IPS-NIHi7 (cell line): ENCODE measurements around the gene BMERB1.

Experiments
- DNase-seq: peaks from one replicate; pipeline ENCODE4 v3.0.0; 2012; ENCODE audit warnings: mixed read lengths; ENCODE audit errors: extremely low spot score

The BMERB1 gene

GRCh38 chr16:15611610-15612009 is 177.2 kb downstream of the BMERB1 start:
- DNase-seq, result no peak

DNA sequence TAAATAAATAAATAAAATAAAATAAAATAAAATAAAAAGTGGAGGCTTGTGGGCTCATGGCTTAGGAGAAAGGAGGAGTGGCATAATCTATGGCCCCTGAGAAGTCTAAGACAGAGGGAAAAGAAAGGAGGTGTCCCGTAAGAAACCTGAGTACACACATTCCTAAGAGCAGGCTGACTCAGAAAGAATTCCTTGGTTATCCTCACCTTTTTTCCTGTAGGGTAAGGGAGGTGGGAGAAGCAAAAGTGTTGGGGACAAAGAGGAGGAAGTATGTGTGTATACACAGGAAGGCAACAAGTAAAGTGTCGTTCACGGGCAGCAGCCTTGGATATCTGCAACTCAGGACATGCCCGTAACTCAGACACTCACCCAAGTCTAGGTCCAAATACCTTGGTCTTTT is 179.3 kb downstream of the BMERB1 start:
- DNase-seq, result no peak

DNA sequence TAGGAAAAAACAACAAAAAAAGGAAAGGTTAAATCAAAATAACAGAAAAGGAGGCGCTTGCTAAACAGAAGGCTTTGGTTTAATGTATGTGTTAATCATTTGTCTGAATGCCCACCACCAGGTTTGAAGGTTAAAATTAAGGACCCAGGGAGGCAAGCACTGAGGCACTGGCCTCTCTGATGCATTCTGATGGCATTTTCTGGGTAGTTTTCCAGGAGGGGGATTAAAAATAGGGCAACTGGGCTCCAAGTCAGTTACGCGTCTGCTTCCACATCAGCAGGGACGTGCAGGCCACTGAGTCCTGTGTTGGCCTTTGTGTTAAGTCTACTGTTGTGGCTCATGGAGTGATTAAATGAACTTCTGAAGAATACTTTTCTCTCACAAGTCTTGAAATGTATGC is 181.6 kb downstream of the BMERB1 start:
- DNase-seq, result no peak

GRCh38 chr16:15616475-15617165 is 182.2 kb downstream of the BMERB1 start:
- DNase-seq, result no peak

- no peak for DNase-seq
Observed at GRCh38 chr16:15617901-15618300, 183.5 kb downstream of the BMERB1 start.

GRCh38 chr16:15618392-15618791 is 184.0 kb downstream of the BMERB1 start:
- DNase-seq, result no peak

- DNase-seq, result no peak
Observed at GRCh38 chr16:15620611-15621195, 186.3 kb downstream of the BMERB1 start.

- no peak for DNase-seq
Observed at GRCh38 chr16:15621456-15621855, 187.1 kb downstream of the BMERB1 start.

DNA sequence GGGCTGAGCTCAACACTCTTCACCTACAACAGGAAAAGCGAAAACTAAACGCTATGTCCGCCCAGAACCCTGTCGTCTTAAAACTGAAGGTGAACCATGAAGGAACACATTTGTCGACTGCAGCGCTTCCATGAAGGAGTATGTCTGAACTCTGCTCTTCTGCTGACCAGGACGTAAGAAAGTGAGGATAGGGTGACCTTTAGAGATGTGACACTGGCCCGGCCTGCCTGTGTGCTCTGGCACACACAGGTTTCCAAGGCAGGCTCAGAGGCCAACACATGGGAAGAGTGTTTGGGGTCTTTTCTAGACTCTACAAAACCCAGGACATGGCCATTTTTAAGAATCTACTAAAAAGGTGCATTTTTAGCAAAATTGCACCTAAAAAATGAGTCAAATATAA is 187.5 kb downstream of the BMERB1 start:
- no peak for DNase-seq

DNA sequence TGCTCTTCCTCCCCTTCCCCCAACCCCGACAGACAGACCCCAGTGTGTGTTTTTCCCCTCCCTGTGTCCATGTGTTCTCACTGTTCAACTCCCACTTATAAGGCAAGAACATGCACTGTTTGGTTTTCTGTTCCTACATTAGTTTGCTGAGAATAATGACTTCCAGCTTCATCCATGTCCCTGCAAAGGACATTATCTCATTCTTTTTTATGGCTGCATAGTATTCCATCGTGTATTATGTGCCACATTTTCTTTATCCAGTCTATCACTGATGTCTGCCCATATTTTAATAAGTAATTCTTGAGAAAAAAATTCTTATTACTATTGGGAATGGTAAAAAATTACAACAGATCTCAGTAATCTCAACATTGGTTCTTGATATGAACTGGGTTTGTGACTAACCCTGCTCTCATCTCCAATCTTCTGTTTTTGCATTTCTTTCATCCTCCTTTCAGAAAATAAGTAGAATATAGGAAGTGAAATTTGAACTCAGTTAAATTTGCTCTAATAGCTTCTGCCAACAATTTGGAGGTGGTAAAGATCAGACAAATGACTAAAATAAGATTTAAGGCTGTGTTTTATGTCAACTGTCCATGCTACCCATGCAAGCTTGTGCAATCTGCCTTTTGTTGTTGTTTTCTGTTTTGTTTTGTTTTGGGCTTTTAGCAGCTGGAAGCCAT is 197.5 kb downstream of the BMERB1 start:
- no peak for DNase-seq

GRCh38 chr16:15635926-15636325 is 201.5 kb downstream of the BMERB1 start:
- no peak for DNase-seq

GRCh38 chr16:15636392-15636873 is 202.0 kb downstream of the BMERB1 start:
- no peak for DNase-seq
